GM12878 (cell line): ENCODE data around the gene DPH6. TPM values are rescaled to one million over a fixed set of nuclear protein-coding genes. Genes with fewer than 3 reads are reported as not detected.

Experiments
- ATAC-seq: fragments of 200-7000 bp; cut with Tn5 transposase; 3 replicates; pipeline ENCODE4 v1.9.1; 2020; ENCODE audit warnings: mild to moderate bottlenecking, moderate library complexity
- BruUV-seq: library from RNA; stranded (reverse); fragments of 400-500 nt; replicated peaks from 2 replicates; lab custom pipeline; 2021; lab: Mats Ljungman, UMichigan
- CTCF ChIA-PET: fragments of 300-600 bp; sonication (Branson Sonifier 250); formaldehyde crosslinking; extraction: SDS; loops from one replicate; lab custom pipeline; 2021; ENCODE audit warnings: inconsistent platforms; lab: Yijun Ruan, JAX
- POLR2A ChIA-PET: fragments of 350-600 bp; formaldehyde crosslinking; extraction: SDS; loops from one replicate; lab custom pipeline; 2021; ENCODE audit warnings: inconsistent platforms; lab: Charles Lee
- RAD21 ChIA-PET: fragments of 300-600 bp; sonication (Branson Sonifier 250); formaldehyde crosslinking; loops from one replicate; lab custom pipeline; 2023; ENCODE audit warnings: antibody characterized with exemption; ENCODE audit not compliant: unreplicated experiment; lab: Charles Lee
- SMC1A ChIA-PET: fragments of 300-600 bp; sonication (Branson Sonifier 250); formaldehyde crosslinking; loops from one replicate; lab custom pipeline; 2023; ENCODE audit not compliant: unreplicated experiment, uncharacterized antibody; lab: Charles Lee
- DNase-seq: peaks from one replicate; pipeline ENCODE4 v3.0.0-alpha.2; 2011; ENCODE audit warnings: low read depth, low spot score
- FAIRE-seq: peaks from 3 replicates; lab custom pipeline; 2011; peaks lifted over from hg19 to GRCh38; lab: Jason Lieb, UNC
- H2AFZ ChIP-seq: 2 replicates; pipeline ENCODE4 v1.6.0; 2011; ENCODE audit warnings: low read depth, low read length, control low read depth; ENCODE audit not compliant: control insufficient read depth
- H3K27ac ChIP-seq: 2 replicates; pipeline ENCODE4 v1.5.1; 2011; ENCODE audit warnings: control low read depth; ENCODE audit not compliant: control insufficient read depth, insufficient read depth
- H3K27me3 ChIP-seq, 2 experiments: replicated peaks in 1 of 2; 2 replicates each; pipeline versions ENCODE4 v1.6.0 to v1.6.1; 2011; ENCODE audit warnings: low read length in 1 of 2; ENCODE audit not compliant: control insufficient read depth in 2 of 2, insufficient read depth in 2 of 2
- H3K36me3 ChIP-seq, 2 experiments: 2 replicates each; pipeline ENCODE4 v1.5.1; 2011; ENCODE audit warnings: low read length in 1 of 2; ENCODE audit not compliant: control insufficient read depth in 2 of 2, insufficient read depth in 2 of 2
- H3K4me1 ChIP-seq: 2 replicates; pipeline ENCODE4 v1.6.1; 2011; ENCODE audit warnings: mild to moderate bottlenecking, low read length, moderate library complexity, mixed read lengths; ENCODE audit not compliant: control insufficient read depth, insufficient read depth
- H3K4me2 ChIP-seq: 2 replicates; pipeline ENCODE4 v1.6.0; 2011; ENCODE audit warnings: control low read depth; ENCODE audit not compliant: control insufficient read depth, insufficient read depth
- H3K4me3 ChIP-seq: fragments of 200-600 bp; sonication (generic); 2 replicates; pipeline ENCODE4 v1.5.1; 2016
- H3K79me2 ChIP-seq: 2 replicates; pipeline ENCODE4 v1.6.0; 2011; ENCODE audit warnings: low read length; ENCODE audit not compliant: control insufficient read depth, insufficient read depth
- H3K9ac ChIP-seq: 2 replicates; pipeline ENCODE4 v1.8.0; 2011; ENCODE audit warnings: low read length, control low read depth, mixed read lengths; ENCODE audit not compliant: control insufficient read depth, insufficient read depth
- H3K9me3 ChIP-seq: replicated peaks from 3 replicates; pipeline ENCODE4 v1.5.1; 2011; ENCODE audit warnings: mild to moderate bottlenecking, low read length; ENCODE audit not compliant: control insufficient read depth, insufficient read depth
- H4K20me1 ChIP-seq: 2 replicates; pipeline ENCODE4 v1.6.0; 2011; ENCODE audit not compliant: control insufficient read depth, insufficient read depth
- BCLAF1 ChIP-seq: fragments of 450-650 bp; IDR thresholded peaks from 2 replicates; pipeline ENCODE4 v1.6.1; 2017; ENCODE audit warnings: antibody characterized with exemption, mild to moderate bottlenecking, moderate library complexity
- BHLHE40 ChIP-seq, 2 experiments: fragments of 450-650 bp in 1 of 2; IDR thresholded peaks; 2 replicates each; pipeline ENCODE4 v1.6.1; 2011 to 2017; ENCODE audit warnings: low read depth in 2 of 2, borderline replicate concordance in 1 of 2, improper control_type of control experiment in 1 of 2, low read length in 1 of 2, mild to moderate bottlenecking in 1 of 2
- JUNB ChIP-seq: IDR thresholded peaks from 2 replicates; pipeline ENCODE4 v1.6.1; 2016; ENCODE audit warnings: antibody characterized with exemption, mild to moderate bottlenecking
- RBBP5 ChIP-seq: fragments of 200-600 bp; sonication (generic); conservative IDR thresholded peaks from 2 replicates; pipeline ENCODE4 v1.6.1; 2016
- RCOR1 ChIP-seq: conservative IDR thresholded peaks from 2 replicates; pipeline ENCODE4 v1.6.1; 2012; ENCODE audit warnings: low read depth, low read length, improper control_type of control experiment
- SMARCA5 ChIP-seq: fragments of 450-650 bp; IDR thresholded peaks from 2 replicates; pipeline ENCODE4 v1.6.1; 2017; ENCODE audit warnings: mild to moderate bottlenecking
- TAF1 ChIP-seq: IDR thresholded peaks from 2 replicates; pipeline ENCODE4 v1.6.1; 2011; ENCODE audit warnings: mild to moderate bottlenecking, low read depth, low read length, borderline replicate concordance
- ZNF217 ChIP-seq: fragments of 450-650 bp; IDR thresholded peaks from 2 replicates; pipeline ENCODE4 v1.6.1; 2017; ENCODE audit warnings: antibody characterized with exemption, mild to moderate bottlenecking
- WGBS: methylation state at CpG from one replicate; pipeline ENCODE4 v1.1.6; 2016; ENCODE audit warnings: low lambda C conversion rate; ENCODE audit not compliant: insufficient replicate concordance, insufficient coverage; ENCODE audit errors: missing lambda C conversion rate; 5-methylcytosine and 5-hydroxymethylcytosine counted together
- in situ Hi-C: fragments of 300-500 bp; cut with MboI; formaldehyde crosslinking; loops from 9 replicates; pipeline ENCODE4 v1.14.3; 2018; ENCODE audit warnings: mixed read lengths
- intact Hi-C: fragments of 100-400 bp; cut with micrococcal nuclease; formaldehyde crosslinking; loops from one replicate; pipeline ENCODE4 v1.14.2; 2022; ENCODE audit not compliant: unreplicated experiment
- polyA plus RNA-seq, 11 experiments: library from polyadenylated mRNA; depleted of rRNA in 4 of 11; unstranded in 6 of 11; stranded (reverse) in 5 of 11; fragments of >200 nt; fragmentation: Nextera tagmentation in 4 of 11; fragmentation: Illumina TruSeq in 1 of 11; extraction: Ambion mirVana in 4 of 11; extraction: Trizol in 1 of 11; gene quantifications; 1 replicate in 1 of 11; 2 replicates in 10 of 11; pipeline versions ENCODE4 v1.2.1 to v1.2.3, GENCODE V29; 2011 to 2016; ENCODE audit warnings: inconsistent platforms in 2 of 11, missing spikeins in 2 of 11, low read depth in 1 of 11
- total RNA-seq, 4 experiments: library from RNA; depleted of rRNA in 3 of 4; stranded (reverse); fragments of >200 nt in 3 of 4; fragmentation: Illumina TruSeq in 1 of 4; extraction: Trizol in 1 of 4; gene quantifications; 2 replicates each; pipeline versions ENCODE4 v1.2.1 to v1.2.3, GENCODE V29; 2013 to 2021
- TF ChIP-seq, protein P1 (sequence below): fragments of 450-650 bp; IDR thresholded peaks from 2 replicates; pipeline ENCODE4 v1.6.1; 2017; ENCODE audit warnings: mild to moderate bottlenecking, moderate library complexity
- TF ChIP-seq, protein P2 (sequence below): fragments of 450-650 bp; formaldehyde crosslinking; IDR thresholded peaks from 2 replicates; pipeline ENCODE4 v1.4.0; 2020; ENCODE audit warnings: mild to moderate bottlenecking, moderate library complexity

The DPH6 gene
- total and polyA plus RNA-seq, 10 of the 15 experiments (the other 5 are each of a cell fraction or from before 2014, with no cell fraction given): 9.0 to 68.5 (median 17.1) TPM

DNA sequence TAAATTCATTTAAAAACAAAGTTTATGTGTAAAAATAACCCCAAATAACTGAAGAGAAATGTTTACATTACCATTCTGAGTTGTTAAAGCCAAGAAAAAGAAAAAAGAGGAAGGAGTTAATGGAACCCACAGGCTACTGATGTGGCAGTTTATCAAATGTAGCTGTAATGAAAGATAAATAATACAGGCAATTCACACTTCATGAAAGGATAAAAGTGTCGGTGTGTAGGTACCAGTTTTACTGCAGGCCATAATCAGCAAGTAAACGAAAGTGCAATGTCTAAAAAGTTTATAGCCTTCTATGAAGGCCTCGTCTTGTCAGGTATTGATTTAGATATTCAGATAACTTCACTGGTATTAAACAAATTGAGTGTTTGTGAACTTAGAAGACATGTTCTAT, 164.6 kb downstream of the DPH6 start (continued):
- TF ChIP-seq BCLAF1 (no peak), RCOR1 (no peak), TAF1 (no peak), RBBP5 (no peak), SMARCA5 (no peak)
- TF ChIP-seq, protein P1, sequence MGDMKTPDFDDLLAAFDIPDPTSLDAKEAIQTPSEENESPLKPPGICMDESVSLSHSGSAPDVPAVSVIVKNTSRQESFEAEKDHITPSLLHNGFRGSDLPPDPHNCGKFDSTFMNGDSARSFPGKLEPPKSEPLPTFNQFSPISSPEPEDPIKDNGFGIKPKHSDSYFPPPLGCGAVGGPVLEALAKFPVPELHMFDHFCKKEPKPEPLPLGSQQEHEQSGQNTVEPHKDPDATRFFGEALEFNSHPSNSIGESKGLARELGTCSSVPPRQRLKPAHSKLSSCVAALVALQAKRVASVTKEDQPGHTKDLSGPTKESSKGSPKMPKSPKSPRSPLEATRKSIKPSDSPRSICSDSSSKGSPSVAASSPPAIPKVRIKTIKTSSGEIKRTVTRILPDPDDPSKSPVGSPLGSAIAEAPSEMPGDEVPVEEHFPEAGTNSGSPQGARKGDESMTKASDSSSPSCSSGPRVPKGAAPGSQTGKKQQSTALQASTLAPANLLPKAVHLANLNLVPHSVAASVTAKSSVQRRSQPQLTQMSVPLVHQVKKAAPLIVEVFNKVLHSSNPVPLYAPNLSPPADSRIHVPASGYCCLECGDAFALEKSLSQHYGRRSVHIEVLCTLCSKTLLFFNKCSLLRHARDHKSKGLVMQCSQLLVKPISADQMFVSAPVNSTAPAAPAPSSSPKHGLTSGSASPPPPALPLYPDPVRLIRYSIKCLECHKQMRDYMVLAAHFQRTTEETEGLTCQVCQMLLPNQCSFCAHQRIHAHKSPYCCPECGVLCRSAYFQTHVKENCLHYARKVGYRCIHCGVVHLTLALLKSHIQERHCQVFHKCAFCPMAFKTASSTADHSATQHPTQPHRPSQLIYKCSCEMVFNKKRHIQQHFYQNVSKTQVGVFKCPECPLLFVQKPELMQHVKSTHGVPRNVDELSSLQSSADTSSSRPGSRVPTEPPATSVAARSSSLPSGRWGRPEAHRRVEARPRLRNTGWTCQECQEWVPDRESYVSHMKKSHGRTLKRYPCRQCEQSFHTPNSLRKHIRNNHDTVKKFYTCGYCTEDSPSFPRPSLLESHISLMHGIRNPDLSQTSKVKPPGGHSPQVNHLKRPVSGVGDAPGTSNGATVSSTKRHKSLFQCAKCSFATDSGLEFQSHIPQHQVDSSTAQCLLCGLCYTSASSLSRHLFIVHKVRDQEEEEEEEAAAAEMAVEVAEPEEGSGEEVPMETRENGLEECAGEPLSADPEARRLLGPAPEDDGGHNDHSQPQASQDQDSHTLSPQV: no peak

DNA sequence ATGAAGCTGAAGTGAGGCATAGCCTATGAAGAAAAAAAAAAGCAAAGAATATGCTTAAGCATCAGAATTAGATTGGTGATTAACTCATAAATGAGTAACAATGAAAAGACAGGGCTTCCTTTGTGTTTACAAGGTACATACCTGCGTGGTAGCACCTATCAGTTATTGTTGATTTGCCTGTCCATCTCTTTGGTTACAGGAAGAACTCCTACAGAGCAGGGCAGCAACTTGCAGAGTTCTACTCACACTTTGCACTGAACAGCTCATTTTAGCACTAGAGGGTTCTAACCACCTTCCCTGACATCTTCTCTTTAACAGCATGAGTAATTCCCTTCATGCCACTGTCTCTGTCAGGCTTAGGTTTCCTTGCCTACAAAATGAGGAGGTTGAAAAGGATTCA, 166.0 kb downstream of the DPH6 start:
- Histone ChIP-seq H3K9me3 (no peaks in the 10 kb centered on the region), H2AFZ (no peak overlapping the region), H3K27ac (no peak overlapping the region), H3K27me3 (no peaks in the 10 kb centered on the region), H3K4me3 (no peak overlapping the region), H3K9ac (no peak overlapping the region), H3K4me1 (no peaks in the 10 kb centered on the region), H4K20me1 (no peaks in the 10 kb centered on the region), H3K4me2 (no peak overlapping the region), H3K79me2 (no peaks in the 10 kb centered on the region), H3K36me3 (no peaks in the 10 kb centered on the region)
- in situ Hi-C loops (no loop called here), intact Hi-C loops (no loop called here)
- 94% methylated on average over 1 of the region's 1 CpG for WGBS
- SMC1A ChIA-PET: no interaction called here
- POLR2A ChIA-PET: no interaction called here
- no TSS peak for BruUV-seq
- RAD21 ChIA-PET: no interaction called here
- ATAC-seq (no peak), FAIRE-seq (no peak), DNase-seq (no peak)
- CTCF ChIA-PET: no interaction called here
- TF ChIP-seq, protein P2, sequence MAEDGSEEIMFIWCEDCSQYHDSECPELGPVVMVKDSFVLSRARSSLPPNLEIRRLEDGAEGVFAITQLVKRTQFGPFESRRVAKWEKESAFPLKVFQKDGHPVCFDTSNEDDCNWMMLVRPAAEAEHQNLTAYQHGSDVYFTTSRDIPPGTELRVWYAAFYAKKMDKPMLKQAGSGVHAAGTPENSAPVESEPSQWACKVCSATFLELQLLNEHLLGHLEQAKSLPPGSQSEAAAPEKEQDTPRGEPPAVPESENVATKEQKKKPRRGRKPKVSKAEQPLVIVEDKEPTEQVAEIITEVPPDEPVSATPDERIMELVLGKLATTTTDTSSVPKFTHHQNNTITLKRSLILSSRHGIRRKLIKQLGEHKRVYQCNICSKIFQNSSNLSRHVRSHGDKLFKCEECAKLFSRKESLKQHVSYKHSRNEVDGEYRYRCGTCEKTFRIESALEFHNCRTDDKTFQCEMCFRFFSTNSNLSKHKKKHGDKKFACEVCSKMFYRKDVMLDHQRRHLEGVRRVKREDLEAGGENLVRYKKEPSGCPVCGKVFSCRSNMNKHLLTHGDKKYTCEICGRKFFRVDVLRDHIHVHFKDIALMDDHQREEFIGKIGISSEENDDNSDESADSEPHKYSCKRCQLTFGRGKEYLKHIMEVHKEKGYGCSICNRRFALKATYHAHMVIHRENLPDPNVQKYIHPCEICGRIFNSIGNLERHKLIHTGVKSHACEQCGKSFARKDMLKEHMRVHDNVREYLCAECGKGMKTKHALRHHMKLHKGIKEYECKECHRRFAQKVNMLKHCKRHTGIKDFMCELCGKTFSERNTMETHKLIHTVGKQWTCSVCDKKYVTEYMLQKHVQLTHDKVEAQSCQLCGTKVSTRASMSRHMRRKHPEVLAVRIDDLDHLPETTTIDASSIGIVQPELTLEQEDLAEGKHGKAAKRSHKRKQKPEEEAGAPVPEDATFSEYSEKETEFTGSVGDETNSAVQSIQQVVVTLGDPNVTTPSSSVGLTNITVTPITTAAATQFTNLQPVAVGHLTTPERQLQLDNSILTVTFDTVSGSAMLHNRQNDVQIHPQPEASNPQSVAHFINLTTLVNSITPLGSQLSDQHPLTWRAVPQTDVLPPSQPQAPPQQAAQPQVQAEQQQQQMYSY (CRISPR knock-in tag): no peak
- TF ChIP-seq JUNB (no peak), ZNF217 (no peak), BHLHE40 (IDR thresholded peaks at IDR 0.05; ENCODE audit: borderline replicate concordance in 1 of 2, low read depth in 2 of 2, low read length in 1 of 2) (no peak)
